Measurements from ENCODE around the gene CIC.
"Not testable (repeated sequence)": the region's sequence is repeated elsewhere in the genome, so short reads cannot be mapped to it uniquely, and the experiment has no call there.

CIC gene

GRCh38 chr19:42261763-42262162 lies 7.3 kb upstream of the CIC start:
- Mint-ChIP-seq H3K36me3 (ENCODE audit: low read depth) (no peaks in the 10 kb centered on the region), H3K4me3 (no peak overlapping the region), H3K27ac (no peak overlapping the region), H3K27me3 (ENCODE audit: low read depth) (peaks cover 14% of the 10 kb centered on the region), H3K9me3 (no peaks in the 10 kb centered on the region), H3K4me1 (ENCODE audit: low read depth) (peaks cover 4% of the 10 kb centered on the region)

GRCh38 chr19:42266105-42266504 lies 2.9 kb upstream of the CIC start:
- peaks cover 13% of the 10 kb centered on the region for H3K27me3 Mint-ChIP-seq (ENCODE audit: low read depth)
- H3K27ac Mint-ChIP-seq; H3K36me3 Mint-ChIP-seq (ENCODE audit: low read depth); H3K9me3 Mint-ChIP-seq; H3K4me3 Mint-ChIP-seq: not testable (repeated sequence)
- peaks cover 27% of the 10 kb centered on the region for H3K4me1 Mint-ChIP-seq (ENCODE audit: low read depth)

- H3K36me3 Mint-ChIP-seq (ENCODE audit: low read depth); H3K4me3 Mint-ChIP-seq; H3K27me3 Mint-ChIP-seq (ENCODE audit: low read depth); H3K9me3 Mint-ChIP-seq; H3K27ac Mint-ChIP-seq: not testable (repeated sequence)
- H3K4me1 Mint-ChIP-seq (ENCODE audit: low read depth) = peaks cover 29% of the 10 kb centered on the region
Measured at GRCh38 chr19:42266928-42267603, 2.0 kb upstream of the CIC start.

GRCh38 chr19:42267644-42268141 lies 1.4 kb upstream of the CIC start:
- Mint-ChIP-seq H3K27ac (no peak overlapping the region), H3K27me3 (ENCODE audit: low read depth) (peaks cover 2% of the 10 kb centered on the region), H3K4me1 (ENCODE audit: low read depth) (peaks cover 29% of the 10 kb centered on the region), H3K9me3 (no peaks in the 10 kb centered on the region), H3K36me3 (ENCODE audit: low read depth) (peaks cover 4% of the 10 kb centered on the region), H3K4me3 (no peak overlapping the region)

GRCh38 chr19:42268142-42268703 lies 829 bp upstream of the CIC start:
- peaks cover 4% of the 10 kb centered on the region for H3K36me3 Mint-ChIP-seq (ENCODE audit: low read depth)
- H3K27me3 Mint-ChIP-seq (ENCODE audit: low read depth) = no peaks in the 10 kb centered on the region
- H3K9me3 Mint-ChIP-seq = no peaks in the 10 kb centered on the region
- H3K4me1 Mint-ChIP-seq (ENCODE audit: low read depth) = peaks cover 29% of the 10 kb centered on the region
- H3K4me3 Mint-ChIP-seq = no peak overlapping the region
- no peak overlapping the region for H3K27ac Mint-ChIP-seq

- peak overlapping the region; percentile 99 for H3K27ac Mint-ChIP-seq
- H3K36me3 Mint-ChIP-seq (ENCODE audit: low read depth) = peaks cover 12% of the 10 kb centered on the region
- H3K4me1 Mint-ChIP-seq (ENCODE audit: low read depth) = peaks cover 31% of the 10 kb centered on the region
- no peaks in the 10 kb centered on the region for H3K9me3 Mint-ChIP-seq
- no peak overlapping the region for H3K4me3 Mint-ChIP-seq
- no peaks in the 10 kb centered on the region for H3K27me3 Mint-ChIP-seq (ENCODE audit: low read depth)
Measured at GRCh38 chr19:42269478-42270345, 660 bp downstream of the CIC start.

GRCh38 chr19:42270346-42271044 lies 1.4 kb downstream of the CIC start:
- Mint-ChIP-seq H3K27ac (peak overlapping the region; percentile 99), H3K4me1 (ENCODE audit: low read depth) (peaks cover 37% of the 10 kb centered on the region), H3K27me3 (ENCODE audit: low read depth) (no peaks in the 10 kb centered on the region), H3K36me3 (ENCODE audit: low read depth) (peaks cover 17% of the 10 kb centered on the region), H3K4me3 (no peak overlapping the region), H3K9me3 (no peaks in the 10 kb centered on the region)

GRCh38 chr19:42271045-42271419 lies 2.0 kb downstream of the CIC start:
- peak overlapping the region; percentile 65 for H3K4me3 Mint-ChIP-seq
- H3K36me3 Mint-ChIP-seq (ENCODE audit: low read depth) = peaks cover 21% of the 10 kb centered on the region
- peak overlapping the region; percentile 76 for H3K27ac Mint-ChIP-seq
- H3K4me1 Mint-ChIP-seq (ENCODE audit: low read depth) = peaks cover 39% of the 10 kb centered on the region
- H3K9me3 Mint-ChIP-seq = no peaks in the 10 kb centered on the region
- H3K27me3 Mint-ChIP-seq (ENCODE audit: low read depth) = no peaks in the 10 kb centered on the region

- Mint-ChIP-seq H3K9me3 (no peaks in the 10 kb centered on the region), H3K27me3 (ENCODE audit: low read depth) (no peaks in the 10 kb centered on the region), H3K4me1 (ENCODE audit: low read depth) (peaks cover 48% of the 10 kb centered on the region), H3K36me3 (ENCODE audit: low read depth) (peaks cover 25% of the 10 kb centered on the region), H3K27ac (no peak overlapping the region), H3K4me3 (no peak overlapping the region)
Measured at GRCh38 chr19:42271861-42272534, 2.9 kb downstream of the CIC start.

GRCh38 chr19:42272535-42272897 lies 3.5 kb downstream of the CIC start:
- no peaks in the 10 kb centered on the region for H3K27me3 Mint-ChIP-seq (ENCODE audit: low read depth)
- H3K4me3 Mint-ChIP-seq = no peak overlapping the region
- peaks cover 25% of the 10 kb centered on the region for H3K36me3 Mint-ChIP-seq (ENCODE audit: low read depth)
- H3K4me1 Mint-ChIP-seq (ENCODE audit: low read depth) = peaks cover 48% of the 10 kb centered on the region
- no peak overlapping the region for H3K27ac Mint-ChIP-seq
- H3K9me3 Mint-ChIP-seq = no peaks in the 10 kb centered on the region

- H3K36me3 Mint-ChIP-seq (ENCODE audit: low read depth) = peaks cover 25% of the 10 kb centered on the region
- H3K4me1 Mint-ChIP-seq (ENCODE audit: low read depth) = peaks cover 44% of the 10 kb centered on the region
- no peak overlapping the region for H3K27ac Mint-ChIP-seq
Measured at GRCh38 chr19:42272989-42273406, 3.9 kb downstream of the CIC start.

GRCh38 chr19:42273407-42274064 lies 4.5 kb downstream of the CIC start:
- Mint-ChIP-seq H3K36me3 (ENCODE audit: low read depth) (peaks cover 25% of the 10 kb centered on the region), H3K4me1 (ENCODE audit: low read depth) (peaks cover 47% of the 10 kb centered on the region)

More at GRCh38 chr19:42272989-42273406, 3.9 kb downstream of the CIC start:
- no peaks in the 10 kb centered on the region for H3K27me3 Mint-ChIP-seq (ENCODE audit: low read depth)
- no peaks in the 10 kb centered on the region for H3K9me3 Mint-ChIP-seq
- no peak overlapping the region for H3K4me3 Mint-ChIP-seq

GRCh38 chr19:42274065-42274682 lies 5.1 kb downstream of the CIC start:
- H3K27me3 Mint-ChIP-seq (ENCODE audit: low read depth) = no peaks in the 10 kb centered on the region
- H3K27ac Mint-ChIP-seq = peak overlapping the region; percentile 80
- no peaks in the 10 kb centered on the region for H3K9me3 Mint-ChIP-seq
- peaks cover 25% of the 10 kb centered on the region for H3K36me3 Mint-ChIP-seq (ENCODE audit: low read depth)
- no peak overlapping the region for H3K4me3 Mint-ChIP-seq
- H3K4me1 Mint-ChIP-seq (ENCODE audit: low read depth) = peaks cover 52% of the 10 kb centered on the region

More at GRCh38 chr19:42273407-42274064, 4.5 kb downstream of the CIC start:
- Mint-ChIP-seq H3K27me3 (ENCODE audit: low read depth) (no peaks in the 10 kb centered on the region), H3K4me3 (no peak overlapping the region), H3K27ac (no peak overlapping the region), H3K9me3 (no peaks in the 10 kb centered on the region)

Data from T-helper 1 cell treated with Interleukin-12 subunit alpha and Interleukin-12 subunit beta and Interleukin-4 antibody, amounts not matched to agents 30 μg/mL and 1 μg/mL, for 36 hours (primary cell).